Measurements from ENCODE around the gene NT5C.

Gene NT5C

GRCh38 chr17:75105126-75106080 is 26.1 kb downstream of the NT5C start:
- Histone ChIP-seq H3K4me3 (no peak overlapping the region), H3K27me3 (ENCODE audit: low read depth) (no peaks in the 10 kb centered on the region), H3K9me3 (no peaks in the 10 kb centered on the region), H3K36me3 (replicated peaks) (peaks cover under 1% of the 10 kb centered on the region; the same call in 1 of the 2 replicates), H3K4me1 (peaks cover 14% of the 10 kb centered on the region)
- in situ Hi-C loops (cut with MboI; ENCODE audit: low sequenced_read_pairs): loop anchor here (25.0 kb wide), 1 partner anchor 307 kb away; the partner anchor contains the start of gene GRB2
- DNase-seq (ENCODE audit: low spot score in 2 of 2): peak; percentile 34 to 71

- no peak for DNase-seq (ENCODE audit: low spot score in 2 of 2)
- in situ Hi-C loops (cut with MboI; ENCODE audit: low sequenced_read_pairs): loop anchor here (25.0 kb wide), 1 partner anchor 308 kb away; the partner anchor contains the start of gene GRB2
- Histone ChIP-seq H3K36me3 (replicated peaks) (peaks cover 2% of the 10 kb centered on the region; the same call in 1 of the 2 replicates), H3K4me3 (no peak overlapping the region), H3K4me1 (peaks cover 7% of the 10 kb centered on the region), H3K9me3 (no peaks in the 10 kb centered on the region), H3K27me3 (ENCODE audit: low read depth) (no peaks in the 10 kb centered on the region)
Observed at GRCh38 chr17:75103601-75104554, 27.7 kb downstream of the NT5C start.

GRCh38 chr17:75102385-75102821 is 29.1 kb downstream of the NT5C start:
- DNase-seq (ENCODE audit: low spot score in 2 of 2): peak; percentile 41 to 57
- H3K4me1 ChIP-seq: peaks cover 3% of the 10 kb centered on the region; the same call in 1 of the 2 replicates
- no peak overlapping the region for H3K4me3 ChIP-seq
- H3K36me3 ChIP-seq (replicated peaks): peaks cover 2% of the 10 kb centered on the region; the same call in 1 of the 2 replicates
- in situ Hi-C loops (cut with MboI; ENCODE audit: low sequenced_read_pairs): loop anchor here (25.0 kb wide), 1 partner anchor 310 kb away; the partner anchor contains the start of gene GRB2
- H3K27me3 ChIP-seq (ENCODE audit: low read depth): no peaks in the 10 kb centered on the region
- H3K9me3 ChIP-seq: no peaks in the 10 kb centered on the region

GRCh38 chr17:75099881-75100595 is 31.5 kb downstream of the NT5C start:
- DNase-seq (ENCODE audit: low spot score in 2 of 2): no peak
- H3K4me1 ChIP-seq: peaks cover 10% of the 10 kb centered on the region
- in situ Hi-C loops (cut with MboI; ENCODE audit: low sequenced_read_pairs): loop anchor here (25.0 kb wide), 1 partner anchor 312 kb away; the partner anchor contains the start of gene GRB2

GRCh38 chr17:75098861-75099260 is 32.7 kb downstream of the NT5C start:
- Histone ChIP-seq H3K36me3 (replicated peaks) (peaks cover 2% of the 10 kb centered on the region; the same call in 1 of the 2 replicates), H3K27me3 (ENCODE audit: low read depth) (no peaks in the 10 kb centered on the region), H3K4me3 (no peak overlapping the region), H3K4me1 (peaks cover 10% of the 10 kb centered on the region), H3K9me3 (no peaks in the 10 kb centered on the region)
- in situ Hi-C loops (cut with MboI; ENCODE audit: low sequenced_read_pairs): no loop called here
- no peak for DNase-seq (ENCODE audit: low spot score in 2 of 2)

More at GRCh38 chr17:75099881-75100595, 31.5 kb downstream of the NT5C start:
- Histone ChIP-seq H3K36me3 (replicated peaks) (peaks cover 2% of the 10 kb centered on the region; the same call in 1 of the 2 replicates), H3K27me3 (ENCODE audit: low read depth) (no peaks in the 10 kb centered on the region), H3K9me3 (no peaks in the 10 kb centered on the region), H3K4me3 (no peak overlapping the region)

GRCh38 chr17:75097865-75098264 is 33.7 kb downstream of the NT5C start:
- Histone ChIP-seq H3K36me3 (replicated peaks) (peaks cover 2% of the 10 kb centered on the region; the same call in 1 of the 2 replicates), H3K4me3 (no peak overlapping the region), H3K9me3 (no peaks in the 10 kb centered on the region), H3K4me1 (peaks cover 13% of the 10 kb centered on the region), H3K27me3 (ENCODE audit: low read depth) (no peaks in the 10 kb centered on the region)
- no peak for DNase-seq (ENCODE audit: low spot score in 2 of 2)
- in situ Hi-C loops (cut with MboI; ENCODE audit: low sequenced_read_pairs): no loop called here

- peak; percentile 22 to 68 for DNase-seq (ENCODE audit: low spot score in 2 of 2)
- H3K4me3 ChIP-seq: no peak overlapping the region
- H3K4me1 ChIP-seq: peaks cover 24% of the 10 kb centered on the region
Observed at GRCh38 chr17:75096082-75096625, 35.4 kb downstream of the NT5C start.

GRCh38 chr17:75094871-75095399 is 36.6 kb downstream of the NT5C start:
- no peaks in the 10 kb centered on the region for H3K9me3 ChIP-seq
- H3K27me3 ChIP-seq (ENCODE audit: low read depth): no peaks in the 10 kb centered on the region
- in situ Hi-C loops (cut with MboI; ENCODE audit: low sequenced_read_pairs): no loop called here
- H3K4me1 ChIP-seq: peaks cover 26% of the 10 kb centered on the region
- no peaks in the 10 kb centered on the region; the same call in 1 of the 2 replicates for H3K36me3 ChIP-seq (replicated peaks)
- DNase-seq (ENCODE audit: low spot score in 2 of 2): no peak
- H3K4me3 ChIP-seq: no peak overlapping the region

More at GRCh38 chr17:75096082-75096625, 35.4 kb downstream of the NT5C start:
- Histone ChIP-seq H3K27me3 (ENCODE audit: low read depth) (no peaks in the 10 kb centered on the region), H3K36me3 (replicated peaks) (peaks cover 2% of the 10 kb centered on the region; the same call in 1 of the 2 replicates), H3K9me3 (no peaks in the 10 kb centered on the region)
- in situ Hi-C loops (cut with MboI; ENCODE audit: low sequenced_read_pairs): no loop called here

GRCh38 chr17:75093548-75094158 is 37.9 kb downstream of the NT5C start:
- in situ Hi-C loops (cut with MboI; ENCODE audit: low sequenced_read_pairs): no loop called here
- Histone ChIP-seq H3K4me3 (no peak overlapping the region), H3K36me3 (replicated peaks) (no peaks in the 10 kb centered on the region), H3K27me3 (ENCODE audit: low read depth) (no peaks in the 10 kb centered on the region), H3K4me1 (peaks cover 30% of the 10 kb centered on the region), H3K9me3 (no peaks in the 10 kb centered on the region)
- DNase-seq (ENCODE audit: low spot score in 2 of 2): no peak

GRCh38 chr17:75091855-75092327 is 39.7 kb downstream of the NT5C start:
- H3K9me3 ChIP-seq: no peaks in the 10 kb centered on the region
- in situ Hi-C loops (cut with MboI; ENCODE audit: low sequenced_read_pairs): no loop called here
- no peak for DNase-seq (ENCODE audit: low spot score in 2 of 2)
- H3K27me3 ChIP-seq (ENCODE audit: low read depth): no peaks in the 10 kb centered on the region
- H3K36me3 ChIP-seq (replicated peaks): 0 out of 2 replicates have a peak, but pooled peaks cover 2% of the 10 kb centered on the region
- H3K4me1 ChIP-seq: peaks cover 43% of the 10 kb centered on the region
- no peak overlapping the region for H3K4me3 ChIP-seq

GRCh38 chr17:75090871-75091854 is 40.4 kb downstream of the NT5C start:
- in situ Hi-C loops (cut with MboI; ENCODE audit: low sequenced_read_pairs): no loop called here
- no peak for DNase-seq (ENCODE audit: low spot score in 2 of 2)
- H3K4me1 ChIP-seq: peaks cover 41% of the 10 kb centered on the region
- H3K9me3 ChIP-seq: no peaks in the 10 kb centered on the region
- H3K27me3 ChIP-seq (ENCODE audit: low read depth): no peaks in the 10 kb centered on the region
- 0 out of 2 replicates have a peak overlapping the region, but pooled peaks have one; percentile 2 for H3K4me3 ChIP-seq
- 0 out of 2 replicates have a peak, but pooled peaks cover 2% of the 10 kb centered on the region for H3K36me3 ChIP-seq (replicated peaks)

Data from HAP-1 (cell line).